ENCODE results near the gene MS4A7. TPM values are rescaled to one million over a fixed set of nuclear protein-coding genes. Genes with fewer than 3 reads are reported as not detected.

The MS4A7 gene
- total RNA-seq, 3 donors from 2014 or later (not counting 1 experiment from before 2014, with no cell fraction given): 4.8 to 44.3 (median 8.0) TPM

DNA sequence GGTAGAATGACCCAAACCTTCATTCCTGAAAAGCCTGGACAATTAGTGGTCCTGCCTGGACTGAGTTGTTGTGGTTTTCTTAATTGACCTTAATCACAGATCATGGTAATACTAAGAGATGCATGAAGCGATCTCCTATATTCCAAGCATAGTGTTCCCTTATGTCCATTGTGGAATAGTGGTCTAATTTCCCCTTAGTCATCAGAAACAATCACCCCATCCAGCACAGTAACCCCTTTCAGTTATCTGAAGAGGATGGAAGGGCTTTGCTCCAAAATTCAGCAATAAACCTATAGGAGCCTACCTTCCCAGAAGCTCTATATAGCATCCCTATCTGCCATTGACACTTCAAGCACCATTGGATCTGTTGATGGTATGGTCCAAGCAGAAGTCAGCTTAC lies 44.3 kb downstream of the MS4A7 start:
- Mint-ChIP-seq H3K4me1 (no peaks in the 10 kb centered on the region), H3K9me3 (no peaks in the 10 kb centered on the region)

DNA sequence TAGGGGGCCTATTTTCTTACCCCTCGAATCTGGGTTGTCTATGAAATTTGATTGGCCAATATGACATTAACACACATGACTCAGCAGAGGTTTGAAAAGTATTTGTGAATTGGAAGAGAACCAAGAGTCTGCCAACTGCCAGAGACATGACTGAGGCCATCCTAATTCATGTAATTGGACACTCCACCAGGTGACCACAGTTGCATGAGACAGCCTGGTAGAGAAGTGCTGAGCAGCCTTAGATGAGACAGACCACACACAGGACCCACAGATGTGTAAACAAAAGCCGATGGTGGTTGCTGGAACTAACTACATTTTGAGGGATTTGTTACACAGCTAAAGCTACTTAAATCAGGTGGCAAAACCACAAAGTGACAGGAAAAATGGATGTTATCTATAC lies 50.2 kb downstream of the MS4A7 start:
- WGBS (ENCODE audit: insufficient coverage): 49% methylated on average over 2 of the region's 2 CpGs
- DNase-seq (no peak), ATAC-seq (no peak)
- Histone ChIP-seq H3K4me3 (ENCODE audit: low read length) (no peak overlapping the region), H3K27ac (ENCODE audit: low read length) (no peak overlapping the region), H3K4me1 (ENCODE audit: control insufficient read depth, insufficient read depth, low read length) (no peaks in the 10 kb centered on the region), H3K27me3 (ENCODE audit: control insufficient read depth, insufficient read depth, low read length) (no peaks in the 10 kb centered on the region), H3K36me3 (ENCODE audit: control insufficient read depth, insufficient read depth, low read length) (no peaks in the 10 kb centered on the region), H3K9me3 (ENCODE audit: control insufficient read depth, insufficient read depth, low read length) (no peaks in the 10 kb centered on the region)
- Mint-ChIP-seq H3K4me3 (no peak overlapping the region), H3K27ac (no peak overlapping the region), H3K27me3 (ENCODE audit: low read depth in 2 of 2) (peaks cover 7 to 16% of the 10 kb centered on the region in 2 donors), H3K36me3 (no peaks in the 10 kb centered on the region), H3K9me3 (no peaks in the 10 kb centered on the region), H3K4me1 (no peaks in the 10 kb centered on the region)
- TF ChIP-seq, protein P1, sequence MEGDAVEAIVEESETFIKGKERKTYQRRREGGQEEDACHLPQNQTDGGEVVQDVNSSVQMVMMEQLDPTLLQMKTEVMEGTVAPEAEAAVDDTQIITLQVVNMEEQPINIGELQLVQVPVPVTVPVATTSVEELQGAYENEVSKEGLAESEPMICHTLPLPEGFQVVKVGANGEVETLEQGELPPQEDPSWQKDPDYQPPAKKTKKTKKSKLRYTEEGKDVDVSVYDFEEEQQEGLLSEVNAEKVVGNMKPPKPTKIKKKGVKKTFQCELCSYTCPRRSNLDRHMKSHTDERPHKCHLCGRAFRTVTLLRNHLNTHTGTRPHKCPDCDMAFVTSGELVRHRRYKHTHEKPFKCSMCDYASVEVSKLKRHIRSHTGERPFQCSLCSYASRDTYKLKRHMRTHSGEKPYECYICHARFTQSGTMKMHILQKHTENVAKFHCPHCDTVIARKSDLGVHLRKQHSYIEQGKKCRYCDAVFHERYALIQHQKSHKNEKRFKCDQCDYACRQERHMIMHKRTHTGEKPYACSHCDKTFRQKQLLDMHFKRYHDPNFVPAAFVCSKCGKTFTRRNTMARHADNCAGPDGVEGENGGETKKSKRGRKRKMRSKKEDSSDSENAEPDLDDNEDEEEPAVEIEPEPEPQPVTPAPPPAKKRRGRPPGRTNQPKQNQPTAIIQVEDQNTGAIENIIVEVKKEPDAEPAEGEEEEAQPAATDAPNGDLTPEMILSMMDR (IDR thresholded peaks at IDR 0.05): no peak
- intact Hi-C loops (cut with micrococcal nuclease): no loop called here

More for the DNA sequence above, 44.3 kb downstream of the MS4A7 start:
- TF ChIP-seq, protein P1 (IDR thresholded peaks at IDR 0.05): no peak
- intact Hi-C loops (cut with micrococcal nuclease): no loop called here
- Histone ChIP-seq H3K4me1 (ENCODE audit: control insufficient read depth, insufficient read depth, low read length) (no peaks in the 10 kb centered on the region), H3K27ac (ENCODE audit: low read length) (no peak overlapping the region), H3K9me3 (ENCODE audit: control insufficient read depth, insufficient read depth, low read length) (no peaks in the 10 kb centered on the region), H3K36me3 (ENCODE audit: control insufficient read depth, insufficient read depth, low read length) (no peaks in the 10 kb centered on the region), H3K4me3 (ENCODE audit: low read length) (no peak overlapping the region), H3K27me3 (ENCODE audit: control insufficient read depth, insufficient read depth, low read length) (no peaks in the 10 kb centered on the region)
- no peak for ATAC-seq
- H3K27ac Mint-ChIP-seq: no peak overlapping the region
- no peaks in the 10 kb centered on the region for H3K36me3 Mint-ChIP-seq
- DNase-seq: no peak
- no peak overlapping the region for H3K4me3 Mint-ChIP-seq
- WGBS (ENCODE audit: insufficient coverage): 80% methylated on average over 1 of the region's 1 CpG
- H3K27me3 Mint-ChIP-seq (ENCODE audit: low read depth in 2 of 2): peaks cover 3 to 8% of the 10 kb centered on the region in 2 donors

DNA sequence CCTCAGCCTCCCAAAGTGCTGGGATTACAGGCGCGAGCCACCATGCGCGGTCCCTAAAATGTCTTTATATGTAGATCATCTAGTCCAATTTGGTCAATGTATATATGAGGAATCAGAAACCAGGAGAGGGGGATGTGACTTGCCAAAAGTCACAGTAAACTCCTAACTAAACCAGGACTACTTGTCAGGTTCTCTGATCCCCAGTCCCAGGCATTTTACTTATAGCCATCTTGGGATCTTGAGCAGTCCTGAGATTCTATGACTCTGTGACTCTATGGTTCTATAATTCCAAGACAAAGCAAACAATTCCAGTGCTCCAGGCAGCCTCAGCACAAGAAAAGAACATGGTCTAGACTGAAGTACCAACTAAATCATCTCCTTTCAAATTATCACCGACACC lies 50.9 kb downstream of the MS4A7 start, which contains the start of gene MS4A5:
MS4A5 (plus strand) TSS at position 301 of the 400 bp plus-strand sequence. CDS start 103 bp downstream, outside the sequence.
- H3K27ac ChIP-seq (ENCODE audit: low read length): no peak within 1 kb of the TSS
- no peaks in the 10 kb centered on the region for H3K4me1 ChIP-seq (ENCODE audit: control insufficient read depth, insufficient read depth, low read length)
- TF ChIP-seq, protein P1 (IDR thresholded peaks at IDR 0.05): no peak
- over 99% methylated on average over 5 of the region's 5 CpGs for WGBS (ENCODE audit: insufficient coverage)
- H3K27me3 ChIP-seq (ENCODE audit: control insufficient read depth, insufficient read depth, low read length): no peaks in the 10 kb centered on the region
- no peaks in the 10 kb centered on the region for H3K36me3 ChIP-seq (ENCODE audit: control insufficient read depth, insufficient read depth, low read length)
- Mint-ChIP-seq H3K4me1 (no peaks in the 10 kb centered on the region), H3K36me3 (no peaks in the 10 kb centered on the region), H3K4me3 (no peak within 1 kb of the TSS), H3K9me3 (no peaks in the 10 kb centered on the region), H3K27ac (no peak within 1 kb of the TSS), H3K27me3 (ENCODE audit: low read depth in 2 of 2) (peaks cover 7 to 16% of the 10 kb centered on the region in 2 donors)
- no peaks in the 10 kb centered on the region for H3K9me3 ChIP-seq (ENCODE audit: control insufficient read depth, insufficient read depth, low read length)
- no peak within 1 kb of the TSS for H3K4me3 ChIP-seq (ENCODE audit: low read length)
- no peak for ATAC-seq
- intact Hi-C loops (cut with micrococcal nuclease): no loop called here
- no peak for DNase-seq

DNA sequence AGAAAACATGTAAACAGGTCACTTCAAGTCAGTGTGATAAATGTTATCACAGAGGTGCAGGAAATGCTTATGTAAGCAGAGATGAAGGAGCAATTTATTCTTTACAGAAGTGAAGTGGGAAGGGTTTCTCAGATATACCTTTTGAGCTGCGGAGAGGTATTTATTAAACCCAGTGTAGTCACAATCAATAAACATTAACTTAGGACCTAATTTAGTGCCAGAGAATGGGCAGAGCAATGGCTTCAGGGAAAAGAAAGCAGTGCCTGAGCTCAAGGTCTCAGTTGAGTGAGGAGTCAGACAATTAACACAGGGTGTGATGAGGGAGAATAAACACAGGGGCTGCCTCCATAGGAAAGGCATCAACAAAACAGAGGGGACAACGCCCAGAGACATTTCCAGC lies 52.9 kb downstream of the MS4A7 start:
- DNase-seq (no peak), ATAC-seq (no peak)
- no peaks in the 10 kb centered on the region for H3K27me3 ChIP-seq (ENCODE audit: control insufficient read depth, insufficient read depth, low read length)
- TF ChIP-seq, protein P1 (IDR thresholded peaks at IDR 0.05): no peak
- no peak overlapping the region for H3K4me3 ChIP-seq (ENCODE audit: low read length)
- no peak overlapping the region for H3K27ac ChIP-seq (ENCODE audit: low read length)
- H3K4me1 ChIP-seq (ENCODE audit: control insufficient read depth, insufficient read depth, low read length): no peaks in the 10 kb centered on the region
- Mint-ChIP-seq H3K9me3 (no peaks in the 10 kb centered on the region), H3K27ac (no peak overlapping the region), H3K4me1 (no peaks in the 10 kb centered on the region), H3K4me3 (no peak overlapping the region), H3K36me3 (no peaks in the 10 kb centered on the region), H3K27me3 (ENCODE audit: low read depth in 2 of 2) (peaks cover 7 to 16% of the 10 kb centered on the region in 2 donors)
- 92% methylated on average over 2 of the region's 2 CpGs for WGBS (ENCODE audit: insufficient coverage)
- no peaks in the 10 kb centered on the region for H3K9me3 ChIP-seq (ENCODE audit: control insufficient read depth, insufficient read depth, low read length)
- H3K36me3 ChIP-seq (ENCODE audit: control insufficient read depth, insufficient read depth, low read length): no peaks in the 10 kb centered on the region
- intact Hi-C loops (cut with micrococcal nuclease): no loop called here

Measured in natural killer cell (primary cell).